Measurements from ENCODE around the gene GGT5.
A peak's percentile ranks its signal among the peaks of the same experiment; 100 is the strongest.
"Not testable (repeated sequence)": the region's sequence is repeated elsewhere in the genome, so short reads cannot be mapped to it uniquely, and the experiment has no call there.

GGT5 gene

GRCh38 chr22:24232124-24232523 lies 12.8 kb downstream of the GGT5 start:
- no peak for DNase-seq (ENCODE audit: low read depth)

- no peak for DNase-seq (ENCODE audit: low read depth)
These were observed 13.2 kb downstream of the GGT5 start for GRCh38 chr22:24231706-24232105.

- no peak for DNase-seq (ENCODE audit: low read depth)
These were observed 13.8 kb downstream of the GGT5 start for GRCh38 chr22:24230911-24231656.

- no peak for DNase-seq (ENCODE audit: low read depth)
These were observed 18.9 kb downstream of the GGT5 start for GRCh38 chr22:24225951-24226350.

- no peak for DNase-seq (ENCODE audit: low read depth)
These were observed 19.8 kb downstream of the GGT5 start for GRCh38 chr22:24225044-24225601.

GRCh38 chr22:24224468-24224867 lies 20.4 kb downstream of the GGT5 start:
- DNase-seq (ENCODE audit: low read depth) = no peak

- no peak for DNase-seq (ENCODE audit: low read depth)
These were observed 25.1 kb downstream of the GGT5 start for GRCh38 chr22:24219750-24220149.

GRCh38 chr22:24217384-24217783 lies 27.5 kb downstream of the GGT5 start:
- no peak for DNase-seq (ENCODE audit: low read depth)

GRCh38 chr22:24216541-24217209 lies 28.2 kb downstream of the GGT5 start:
- DNase-seq (ENCODE audit: low read depth) = no peak

GRCh38 chr22:24214467-24215285 lies 30.2 kb downstream of the GGT5 start:
- no peak for DNase-seq (ENCODE audit: low read depth)

- DNase-seq (ENCODE audit: low read depth) = not testable (repeated sequence)
These were observed 31.8 kb downstream of the GGT5 start for GRCh38 chr22:24213111-24213510.

GRCh38 chr22:24211716-24212115 lies 33.2 kb downstream of the GGT5 start:
- DNase-seq (ENCODE audit: low read depth) = not testable (repeated sequence)

GRCh38 chr22:24210409-24210808 lies 34.5 kb downstream of the GGT5 start:
- not testable (repeated sequence) for DNase-seq (ENCODE audit: low read depth)

GRCh38 chr22:24209687-24210086 lies 35.2 kb downstream of the GGT5 start:
- no peak for DNase-seq (ENCODE audit: low read depth)

GRCh38 chr22:24209016-24209415 lies 35.9 kb downstream of the GGT5 start:
- DNase-seq (ENCODE audit: low read depth) = no peak

- DNase-seq (ENCODE audit: low read depth) = peak; percentile 97
These were observed 36.7 kb downstream of the GGT5 start for GRCh38 chr22:24208012-24208749.

- DNase-seq (ENCODE audit: low read depth) = no peak
These were observed 37.4 kb downstream of the GGT5 start for GRCh38 chr22:24207264-24208011.

GRCh38 chr22:24206460-24207263 lies 38.2 kb downstream of the GGT5 start:
- DNase-seq (ENCODE audit: low read depth) = not testable (repeated sequence)

GRCh38 chr22:24205438-24206195 lies 39.3 kb downstream of the GGT5 start:
- no peak for DNase-seq (ENCODE audit: low read depth)

Data from stromal cell of bone marrow (primary cell).